Liver (tissue), 9 donors: ENCODE results near the gene C19orf81. TPM values are rescaled to one million over a fixed set of nuclear protein-coding genes. Genes with fewer than 3 reads are reported as not detected.

Source experiments
- DNase-seq: peaks from one replicate; pipeline ENCODE4 v3.0.0-alpha.2; 2017; ENCODE audit warnings: low spot score
- H3K27ac ChIP-seq, 2 donors: one replicate each; pipeline ENCODE4 v1.7.0; 2013; ENCODE audit warnings: inconsistent platforms in 2 of 2, low read length in 2 of 2, control low read depth in 1 of 2, low read depth in 1 of 2, mild to moderate bottlenecking in 1 of 2
- H3K27me3 ChIP-seq, 4 donors: one replicate each; pipeline versions ENCODE4 v1.6.1 to v1.7.0; 2013; ENCODE audit warnings: low read length in 3 of 4, inconsistent platforms in 1 of 4, mild to moderate bottlenecking in 1 of 4, moderate library complexity in 1 of 4; ENCODE audit not compliant: control insufficient read depth in 4 of 4, insufficient read depth in 4 of 4
- H3K36me3 ChIP-seq, 4 donors: one replicate each; pipeline versions ENCODE4 v1.6.1 to v1.7.0; 2013; ENCODE audit warnings: low read length in 3 of 4, mild to moderate bottlenecking in 3 of 4, low read depth in 1 of 4, moderate library complexity in 1 of 4; ENCODE audit not compliant: control insufficient read depth in 4 of 4, insufficient read depth in 3 of 4
- H3K4me1 ChIP-seq, 4 donors: one replicate each; pipeline versions ENCODE4 v1.6.1 to v1.7.0; 2013; ENCODE audit warnings: low read length in 3 of 4, mild to moderate bottlenecking in 3 of 4, moderate library complexity in 1 of 4; ENCODE audit not compliant: control insufficient read depth in 4 of 4, insufficient read depth in 4 of 4
- H3K4me3 ChIP-seq, 3 donors: one replicate each; pipeline versions ENCODE4 v1.6.1 to v1.7.0; 2013; ENCODE audit warnings: low read length in 3 of 3, control low read depth in 1 of 3, low read depth in 1 of 3, mild to moderate bottlenecking in 1 of 3
- H3K9ac ChIP-seq, 2 donors: one replicate each; pipeline ENCODE4 v1.7.0; 2013; ENCODE audit warnings: low read length in 2 of 2, mild to moderate bottlenecking in 2 of 2, moderate library complexity in 2 of 2, control low read depth in 1 of 2, low read depth in 1 of 2
- H3K9me3 ChIP-seq, 4 donors: one replicate each; pipeline versions ENCODE4 v1.6.1 to v1.7.0; 2013; ENCODE audit warnings: low read length in 3 of 4; ENCODE audit not compliant: control insufficient read depth in 4 of 4
- EGR1 ChIP-seq, 2 donors: IDR thresholded peaks; 2 replicates each; pipeline ENCODE4 v1.6.1; 2016 to 2018; ENCODE audit warnings: antibody characterized with exemption in 2 of 2, low read depth in 2 of 2
- FOXA1 ChIP-seq: IDR thresholded peaks from 2 replicates; pipeline ENCODE4 v1.6.1; 2016; ENCODE audit warnings: antibody characterized with exemption
- FOXA2 ChIP-seq: IDR thresholded peaks from 2 replicates; pipeline ENCODE4 v1.6.1; 2016; ENCODE audit warnings: antibody characterized with exemption
- GABPA ChIP-seq, 2 donors: IDR thresholded peaks in 1 of 2; conservative IDR thresholded peaks in 1 of 2; 2 replicates each; pipeline ENCODE4 v1.6.1; 2016; ENCODE audit warnings: antibody characterized with exemption in 2 of 2, mild to moderate bottlenecking in 1 of 2, moderate library complexity in 1 of 2
- HNF4A ChIP-seq, 2 donors: conservative IDR thresholded peaks; 2 replicates each; pipeline ENCODE4 v1.6.1; 2016; ENCODE audit warnings: antibody characterized with exemption in 2 of 2, mild to moderate bottlenecking in 2 of 2
- HNF4G ChIP-seq: IDR thresholded peaks from 2 replicates; pipeline ENCODE4 v1.6.1; 2016; ENCODE audit warnings: antibody characterized with exemption
- NR2F2 ChIP-seq: IDR thresholded peaks from 2 replicates; pipeline ENCODE4 v1.6.1; 2016; ENCODE audit warnings: antibody characterized with exemption
- RAD21 ChIP-seq, 2 donors: IDR thresholded peaks; 2 replicates each; pipeline ENCODE4 v1.6.1; 2016; ENCODE audit warnings: antibody characterized with exemption in 2 of 2, mild to moderate bottlenecking in 2 of 2
- SP1 ChIP-seq: IDR thresholded peaks from 2 replicates; pipeline ENCODE4 v1.6.1; 2018; ENCODE audit warnings: antibody characterized with exemption, mild to moderate bottlenecking
- TAF1 ChIP-seq: conservative IDR thresholded peaks from 2 replicates; pipeline ENCODE4 v1.6.1; 2016; ENCODE audit warnings: antibody characterized with exemption, mild to moderate bottlenecking
- YY1 ChIP-seq: IDR thresholded peaks from 2 replicates; pipeline ENCODE4 v1.6.1; 2016; ENCODE audit warnings: antibody characterized with exemption, mild to moderate bottlenecking
- WGBS: extraction: QIAGEN DNeasy Blood & Tissue Kit; methylation state at CpG from one replicate; pipeline ENCODE4 v1.1.7; 2013; 5-methylcytosine and 5-hydroxymethylcytosine counted together
- polyA plus RNA-seq, 2 donors: library from polyadenylated mRNA; stranded (reverse) in 1 of 2; unstranded in 1 of 2; fragments of 200-250 nt in 1 of 2; fragments of >200 nt in 1 of 2; fragmentation: Nextera tagmentation in 1 of 2; extraction: Ambion mirVana in 1 of 2; gene quantifications; one replicate each; pipeline versions ENCODE4 v1.2.1 to v1.2.3, GENCODE V29; 2013 to 2015
- total RNA-seq, 2 donors: library from RNA; depleted of rRNA; stranded (reverse); fragments of >200 nt; gene quantifications; one replicate each; pipeline ENCODE4 v1.2.3, GENCODE V29; 2014
- TF ChIP-seq, protein P1 (sequence below): IDR thresholded peaks from 2 replicates; pipeline ENCODE4 v1.6.1; 2016; ENCODE audit warnings: antibody characterized with exemption
- TF ChIP-seq, protein P2 (sequence below): IDR thresholded peaks from 2 replicates; pipeline ENCODE4 v1.6.1; 2016; ENCODE audit warnings: antibody characterized with exemption, mild to moderate bottlenecking
- TF ChIP-seq, protein P3 (sequence below): fragments of 150-350 bp; IDR thresholded peaks from 2 replicates; pipeline ENCODE4 v1.5.1; 2017; ENCODE audit warnings: improper control_type of control experiment, low read depth, low read length; ENCODE audit not compliant: missing input control
- TF ChIP-seq, protein P4 (sequence below): IDR thresholded peaks from 2 replicates; pipeline ENCODE4 v1.6.1; 2016; ENCODE audit warnings: antibody characterized with exemption
- donor health status: healthy.
- donor health status: healthy.
- donor health status: healthy.
- donor health status: healthy.
- donor health status: healthy.

C19orf81 gene
- total and polyA plus RNA-seq, 4 donors, result not detected

DNA sequence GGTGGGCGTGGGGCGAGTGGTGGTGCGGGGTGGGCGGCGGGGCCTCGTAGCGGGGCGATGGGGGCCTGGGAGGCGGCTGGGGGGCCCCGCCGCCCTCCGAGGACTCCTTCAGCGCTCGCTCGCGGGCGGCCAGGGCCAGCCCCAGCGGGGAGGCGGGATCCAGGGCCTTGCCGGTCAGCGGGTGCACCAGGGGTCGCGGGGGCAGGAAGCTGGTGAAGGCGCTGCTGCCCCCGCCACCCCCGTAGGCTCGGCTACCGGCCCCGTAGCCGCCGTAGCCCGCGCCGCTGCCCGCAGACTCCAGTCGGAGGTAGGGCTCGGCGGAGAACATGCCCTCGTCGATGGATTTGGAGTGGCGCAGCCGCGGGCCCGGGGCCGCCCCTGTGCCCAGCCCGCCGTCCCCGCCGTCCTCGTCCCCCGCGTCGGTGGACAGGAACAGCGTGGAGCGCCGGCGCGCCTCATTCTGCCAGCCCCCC, 18.6 kb downstream of the C19orf81 start:
- Histone ChIP-seq H3K4me1 (peaks cover 0 to 5% (median 0%) of the 10 kb centered on the region in 4 donors), H3K36me3 (no peaks in the 10 kb centered on the region), H3K27me3 (peaks cover 2 to 5% (median 4%) of the 10 kb centered on the region in 4 donors), H3K4me3 (no peak overlapping the region), H3K9ac (no peak overlapping the region), H3K9me3 (no peaks in the 10 kb centered on the region), H3K27ac (no peak overlapping the region)
- 7% methylated on average over 58 of the region's 58 CpGs for WGBS
- DNase-seq, result no peak
- TF ChIP-seq, protein P1, sequence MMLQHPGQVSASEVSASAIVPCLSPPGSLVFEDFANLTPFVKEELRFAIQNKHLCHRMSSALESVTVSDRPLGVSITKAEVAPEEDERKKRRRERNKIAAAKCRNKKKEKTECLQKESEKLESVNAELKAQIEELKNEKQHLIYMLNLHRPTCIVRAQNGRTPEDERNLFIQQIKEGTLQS, result no peak
- TF ChIP-seq, protein P2, sequence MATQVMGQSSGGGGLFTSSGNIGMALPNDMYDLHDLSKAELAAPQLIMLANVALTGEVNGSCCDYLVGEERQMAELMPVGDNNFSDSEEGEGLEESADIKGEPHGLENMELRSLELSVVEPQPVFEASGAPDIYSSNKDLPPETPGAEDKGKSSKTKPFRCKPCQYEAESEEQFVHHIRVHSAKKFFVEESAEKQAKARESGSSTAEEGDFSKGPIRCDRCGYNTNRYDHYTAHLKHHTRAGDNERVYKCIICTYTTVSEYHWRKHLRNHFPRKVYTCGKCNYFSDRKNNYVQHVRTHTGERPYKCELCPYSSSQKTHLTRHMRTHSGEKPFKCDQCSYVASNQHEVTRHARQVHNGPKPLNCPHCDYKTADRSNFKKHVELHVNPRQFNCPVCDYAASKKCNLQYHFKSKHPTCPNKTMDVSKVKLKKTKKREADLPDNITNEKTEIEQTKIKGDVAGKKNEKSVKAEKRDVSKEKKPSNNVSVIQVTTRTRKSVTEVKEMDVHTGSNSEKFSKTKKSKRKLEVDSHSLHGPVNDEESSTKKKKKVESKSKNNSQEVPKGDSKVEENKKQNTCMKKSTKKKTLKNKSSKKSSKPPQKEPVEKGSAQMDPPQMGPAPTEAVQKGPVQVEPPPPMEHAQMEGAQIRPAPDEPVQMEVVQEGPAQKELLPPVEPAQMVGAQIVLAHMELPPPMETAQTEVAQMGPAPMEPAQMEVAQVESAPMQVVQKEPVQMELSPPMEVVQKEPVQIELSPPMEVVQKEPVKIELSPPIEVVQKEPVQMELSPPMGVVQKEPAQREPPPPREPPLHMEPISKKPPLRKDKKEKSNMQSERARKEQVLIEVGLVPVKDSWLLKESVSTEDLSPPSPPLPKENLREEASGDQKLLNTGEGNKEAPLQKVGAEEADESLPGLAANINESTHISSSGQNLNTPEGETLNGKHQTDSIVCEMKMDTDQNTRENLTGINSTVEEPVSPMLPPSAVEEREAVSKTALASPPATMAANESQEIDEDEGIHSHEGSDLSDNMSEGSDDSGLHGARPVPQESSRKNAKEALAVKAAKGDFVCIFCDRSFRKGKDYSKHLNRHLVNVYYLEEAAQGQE, result no peak
- no peak for TF ChIP-seq FOXA1
- no peak for TF ChIP-seq SP1
- TF ChIP-seq, protein P3, sequence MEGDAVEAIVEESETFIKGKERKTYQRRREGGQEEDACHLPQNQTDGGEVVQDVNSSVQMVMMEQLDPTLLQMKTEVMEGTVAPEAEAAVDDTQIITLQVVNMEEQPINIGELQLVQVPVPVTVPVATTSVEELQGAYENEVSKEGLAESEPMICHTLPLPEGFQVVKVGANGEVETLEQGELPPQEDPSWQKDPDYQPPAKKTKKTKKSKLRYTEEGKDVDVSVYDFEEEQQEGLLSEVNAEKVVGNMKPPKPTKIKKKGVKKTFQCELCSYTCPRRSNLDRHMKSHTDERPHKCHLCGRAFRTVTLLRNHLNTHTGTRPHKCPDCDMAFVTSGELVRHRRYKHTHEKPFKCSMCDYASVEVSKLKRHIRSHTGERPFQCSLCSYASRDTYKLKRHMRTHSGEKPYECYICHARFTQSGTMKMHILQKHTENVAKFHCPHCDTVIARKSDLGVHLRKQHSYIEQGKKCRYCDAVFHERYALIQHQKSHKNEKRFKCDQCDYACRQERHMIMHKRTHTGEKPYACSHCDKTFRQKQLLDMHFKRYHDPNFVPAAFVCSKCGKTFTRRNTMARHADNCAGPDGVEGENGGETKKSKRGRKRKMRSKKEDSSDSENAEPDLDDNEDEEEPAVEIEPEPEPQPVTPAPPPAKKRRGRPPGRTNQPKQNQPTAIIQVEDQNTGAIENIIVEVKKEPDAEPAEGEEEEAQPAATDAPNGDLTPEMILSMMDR, result no peak
- TF ChIP-seq GABPA (IDR thresholded peaks at IDR 0.05 in 1 of 2, conservative IDR thresholded peaks at IDR 0.05 in 1 of 2), result no peak
- no peak for TF ChIP-seq NR2F2
- no peak for TF ChIP-seq HNF4A (conservative IDR thresholded peaks at IDR 0.05)
- TF ChIP-seq, protein P4, sequence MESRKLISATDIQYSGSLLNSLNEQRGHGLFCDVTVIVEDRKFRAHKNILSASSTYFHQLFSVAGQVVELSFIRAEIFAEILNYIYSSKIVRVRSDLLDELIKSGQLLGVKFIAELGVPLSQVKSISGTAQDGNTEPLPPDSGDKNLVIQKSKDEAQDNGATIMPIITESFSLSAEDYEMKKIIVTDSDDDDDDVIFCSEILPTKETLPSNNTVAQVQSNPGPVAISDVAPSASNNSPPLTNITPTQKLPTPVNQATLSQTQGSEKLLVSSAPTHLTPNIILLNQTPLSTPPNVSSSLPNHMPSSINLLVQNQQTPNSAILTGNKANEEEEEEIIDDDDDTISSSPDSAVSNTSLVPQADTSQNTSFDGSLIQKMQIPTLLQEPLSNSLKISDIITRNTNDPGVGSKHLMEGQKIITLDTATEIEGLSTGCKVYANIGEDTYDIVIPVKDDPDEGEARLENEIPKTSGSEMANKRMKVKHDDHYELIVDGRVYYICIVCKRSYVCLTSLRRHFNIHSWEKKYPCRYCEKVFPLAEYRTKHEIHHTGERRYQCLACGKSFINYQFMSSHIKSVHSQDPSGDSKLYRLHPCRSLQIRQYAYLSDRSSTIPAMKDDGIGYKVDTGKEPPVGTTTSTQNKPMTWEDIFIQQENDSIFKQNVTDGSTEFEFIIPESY, result no peak
- TF ChIP-seq EGR1 (IDR thresholded peaks at IDR 0.05; ENCODE audit: low read depth in 2 of 2), result no peak
- TF ChIP-seq TAF1, result no peak
- TF ChIP-seq FOXA2, result no peak
- TF ChIP-seq YY1, result no peak
- no peak for TF ChIP-seq HNF4G

DNA sequence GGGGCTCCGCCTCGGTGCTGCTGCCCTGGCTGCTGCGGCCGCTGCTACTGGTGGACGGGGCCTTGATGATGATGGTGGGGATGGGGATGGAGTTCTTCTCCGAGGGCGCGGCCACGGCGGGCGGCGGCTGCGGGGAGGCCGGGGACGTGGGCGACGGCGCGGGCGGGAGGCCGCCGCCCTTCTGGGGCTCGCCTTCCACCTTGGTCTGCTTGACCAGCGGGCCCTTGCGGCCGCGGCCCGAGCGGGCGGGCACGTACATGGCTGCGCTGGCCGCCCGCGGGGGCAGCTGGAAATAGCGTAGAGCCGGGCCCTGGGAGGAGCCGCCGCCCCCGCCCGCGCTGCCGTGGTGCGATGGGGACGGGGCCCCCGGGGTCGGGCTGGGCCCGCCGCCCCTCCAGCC, 19.2 kb downstream of the C19orf81 start:
- H3K27ac ChIP-seq, result no peak overlapping the region
- peaks cover 0 to 5% (median 0%) of the 10 kb centered on the region in 4 donors for H3K4me1 ChIP-seq
- TF ChIP-seq FOXA1 (no peak), FOXA2 (no peak), TAF1 (no peak), RAD21 (IDR thresholded peaks at IDR 0.05) (no peak), YY1 (no peak), HNF4A (conservative IDR thresholded peaks at IDR 0.05) (no peak), EGR1 (IDR thresholded peaks at IDR 0.05; ENCODE audit: low read depth in 2 of 2) (no peak), SP1 (no peak), GABPA (IDR thresholded peaks at IDR 0.05 in 1 of 2, conservative IDR thresholded peaks at IDR 0.05 in 1 of 2) (no peak)
- TF ChIP-seq, protein P3, result no peak
- TF ChIP-seq, protein P2, result no peak
- no peaks in the 10 kb centered on the region for H3K36me3 ChIP-seq
- DNase-seq, result no peak
- peaks cover 0 to 5% (median 3%) of the 10 kb centered on the region in 4 donors for H3K27me3 ChIP-seq
- no peaks in the 10 kb centered on the region for H3K9me3 ChIP-seq
- no peak overlapping the region for H3K4me3 ChIP-seq
- WGBS, result 5% methylated on average over 49 of the region's 49 CpGs
- no peak overlapping the region for H3K9ac ChIP-seq
